Bronchial smooth muscle cell (primary cell): ENCODE data around the gene CEACAM8. TPM values are rescaled to one million over a fixed set of nuclear protein-coding genes. Genes with fewer than 3 reads are reported as not detected.

ENCODE experiments used
- total RNA-seq: library from RNA; depleted of rRNA; stranded (reverse); fragments of >200 nt; gene quantifications from 2 replicates; pipeline ENCODE4 v1.2.1, GENCODE V29; 2014

The CEACAM8 gene
- total RNA-seq = not detected in 2 replicates

DNA sequence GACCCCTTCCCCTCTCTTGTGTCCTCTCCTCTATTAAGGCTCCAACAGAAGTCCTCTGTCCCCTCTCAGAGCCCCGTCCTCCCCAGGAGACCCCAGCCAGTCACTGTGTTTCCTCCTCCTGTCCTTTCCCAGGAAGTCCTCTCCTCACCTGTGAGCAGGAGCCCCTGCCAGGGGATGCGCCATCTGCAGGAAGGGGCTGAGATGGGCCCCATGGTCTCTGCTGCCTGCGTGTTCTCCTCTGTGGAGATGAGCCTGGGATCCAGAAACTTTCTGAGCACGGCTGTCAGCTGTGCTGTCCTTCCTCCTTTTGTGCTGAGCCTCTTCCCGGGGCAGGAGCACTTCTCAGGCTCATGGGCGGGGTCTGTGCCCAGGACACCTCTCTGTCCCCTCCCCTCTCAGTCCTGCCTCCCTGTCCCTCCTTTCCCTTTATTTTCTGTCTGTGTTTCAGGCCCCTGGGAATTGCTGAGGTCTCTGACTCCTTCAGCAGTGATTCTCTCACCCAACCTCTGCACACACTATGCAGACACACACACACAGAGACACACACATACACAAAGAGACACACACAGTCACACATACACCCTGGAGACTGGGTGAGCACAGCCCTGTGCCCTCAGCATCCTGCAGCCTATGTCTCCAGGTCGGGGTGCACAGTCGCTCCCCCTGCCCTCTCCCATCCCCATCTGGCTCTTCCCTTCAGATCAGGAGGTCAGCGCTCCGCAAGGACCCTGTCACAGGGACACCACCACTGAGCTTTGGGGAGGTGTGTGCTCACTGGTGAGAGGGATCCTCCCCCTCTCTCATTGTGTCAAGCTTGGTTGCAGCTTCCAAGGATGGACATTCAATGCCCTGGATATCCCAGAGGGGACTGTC lies at the start of gene CEACAM8:
Gene CEACAM8, minus strand, starts transcription at position 308 of the 873 bp plus-strand sequence. Its CDS starts 96 bp downstream, at position 212.

Other genes with a start within 250 kb of the CEACAM8 start
- gene CNFN, start 204.6 kb downstream of the CEACAM8 start, total RNA-seq = not detected in 2 replicates
- gene LIPE, start 167.5 kb downstream of the CEACAM8 start, total RNA-seq = 1.1 and 1.6 TPM in 2 replicates
- not detected in 2 replicates for gene CXCL17, start 152.0 kb downstream of the CEACAM8 start, total RNA-seq
- gene CEACAM1, start 66.4 kb downstream of the CEACAM8 start, total RNA-seq = not detected in 2 replicates
- gene PSG3, start 145.6 kb upstream of the CEACAM8 start, total RNA-seq = not detected in 2 replicates
- not detected in 2 replicates for gene PSG8, start 170.8 kb upstream of the CEACAM8 start, total RNA-seq